HG03066 (cell line): ENCODE data around the gene SP140L.
"Not testable (repeated sequence)": the region's sequence is repeated elsewhere in the genome, so short reads cannot be mapped to it uniquely, and the experiment has no call there.

Source experiments
- ATAC-seq: cut with Tn5 transposase; IDR thresholded peaks from one replicate; pipeline ENCODE4 v1.9.1; 2021; ENCODE audit warnings: low read depth; ENCODE audit not compliant: unreplicated experiment

The SP140L gene

GRCh38 chr2:230358305-230358704 is 31.3 kb downstream of the SP140L start:
- no peak for ATAC-seq

- no peak for ATAC-seq
Measured at GRCh38 chr2:230360028-230360427, 33.0 kb downstream of the SP140L start.

GRCh38 chr2:230362030-230362691 is 35.2 kb downstream of the SP140L start:
- no peak for ATAC-seq

- no peak for ATAC-seq
Measured at GRCh38 chr2:230382108-230382507, 55.1 kb downstream of the SP140L start.

- no peak for ATAC-seq
Measured at GRCh38 chr2:230383453-230383852, 56.5 kb downstream of the SP140L start.

- no peak for ATAC-seq
Measured at GRCh38 chr2:230384986-230385385, 58.0 kb downstream of the SP140L start.

GRCh38 chr2:230394301-230394700 is 67.3 kb downstream of the SP140L start:
- no peak for ATAC-seq

- not testable (repeated sequence) for ATAC-seq
Measured at GRCh38 chr2:230398698-230399097, 71.7 kb downstream of the SP140L start.

GRCh38 chr2:230400041-230400440 is 73.0 kb downstream of the SP140L start:
- no peak for ATAC-seq

- ATAC-seq: no peak
Measured at GRCh38 chr2:230400454-230400853, 73.5 kb downstream of the SP140L start.

GRCh38 chr2:230401026-230401425 is 74.0 kb downstream of the SP140L start:
- ATAC-seq: not testable (repeated sequence)

GRCh38 chr2:230403746-230404145 is 76.8 kb downstream of the SP140L start:
- no peak for ATAC-seq

- no peak for ATAC-seq
Measured at GRCh38 chr2:230405824-230406223, 78.8 kb downstream of the SP140L start.

GRCh38 chr2:230408244-230408842 is 81.3 kb downstream of the SP140L start:
- no peak for ATAC-seq

- not testable (repeated sequence) for ATAC-seq
Measured at GRCh38 chr2:230409316-230409715, 82.3 kb downstream of the SP140L start.

GRCh38 chr2:230410263-230410662 is 83.3 kb downstream of the SP140L start:
- no peak for ATAC-seq

- ATAC-seq: no peak
Measured at GRCh38 chr2:230410861-230411569, 84.0 kb downstream of the SP140L start.

- ATAC-seq: peak; percentile 53
Measured at GRCh38 chr2:230411570-230412370, 84.8 kb downstream of the SP140L start.

- ATAC-seq: no peak
Measured at GRCh38 chr2:230412371-230412711, 85.3 kb downstream of the SP140L start.

- ATAC-seq: no peak
Measured at GRCh38 chr2:230412846-230413245, 85.9 kb downstream of the SP140L start.

- no peak for ATAC-seq
Measured at GRCh38 chr2:230413479-230413878, 86.5 kb downstream of the SP140L start.
